Activated naive CD4-positive, alpha-beta T cell treated with anti-CD3 and anti-CD28 coated beads, Interleukin-2, amount 50 U/mL, for 72 hours (primary cell): ENCODE results near the gene EFNA3. TPM values are rescaled to one million over a fixed set of nuclear protein-coding genes. Genes with fewer than 3 reads are reported as not detected.

Experiments
- ATAC-seq, 2 donors: fragments of 150-1000 bp; cut with Tn5 transposase; 2 replicates each; pipeline ENCODE4 v1.10.0; 2021; ENCODE audit warnings: mild to moderate bottlenecking in 2 of 2, moderate library complexity in 2 of 2
- DNase-seq, 2 donors: peaks; one replicate each; pipeline ENCODE4 v3.0.0; 2021 to 2022; ENCODE audit warnings: low spot score in 2 of 2
- H3K27ac Mint-ChIP-seq, 2 donors: one replicate each; pipeline ENCODE4 v1.8.0; 2022; ENCODE audit warnings: mild to moderate bottlenecking in 2 of 2, mixed read lengths in 2 of 2
- H3K36me3 Mint-ChIP-seq, 2 donors: one replicate each; pipeline ENCODE4 v1.8.0; 2022; ENCODE audit warnings: mixed read lengths in 2 of 2
- H3K9me3 Mint-ChIP-seq, 2 donors: one replicate each; pipeline ENCODE4 v1.8.0; 2022; ENCODE audit warnings: mixed read lengths in 2 of 2
- total RNA-seq, 2 donors: library from RNA; stranded (reverse); gene quantifications; one replicate each; pipeline ENCODE4 v1.2.3, GENCODE V29; 2022

The EFNA3 gene
- total RNA-seq: 10 to 100 TPM in 1 of 2 donors, 1 to 10 TPM in 1; 1.7 to 12.6 TPM

GRCh38 chr1:155078469-155079209 lies at the start of gene EFNA3:
EFNA3 (plus strand) TSS chr1:155078837; CDS start chr1:155078942, 105 bp downstream.
- ATAC-seq: peak; percentile 16 to 57
- Mint-ChIP-seq H3K9me3 (no peaks in the 10 kb centered on the region), H3K36me3 (peaks cover 6% of the 10 kb centered on the region in 2 donors), H3K27ac (no peak within 1 kb of the TSS)
- peak in 1 of 2 donors; percentile 80 for DNase-seq

GRCh38 chr1:155029513-155030242 lies 49.0 kb upstream of the EFNA3 start:
- Mint-ChIP-seq H3K27ac (no peak overlapping the region), H3K36me3 (no peaks in the 10 kb centered on the region), H3K9me3 (no peaks in the 10 kb centered on the region)
- DNase-seq (no peak), ATAC-seq (no peak)

- H3K9me3 Mint-ChIP-seq: no peaks in the 10 kb centered on the region
- DNase-seq: no peak
- H3K27ac Mint-ChIP-seq: no peak overlapping the region
- H3K36me3 Mint-ChIP-seq: no peaks in the 10 kb centered on the region
- no peak for ATAC-seq
Measured at GRCh38 chr1:155030243-155030795, 48.3 kb upstream of the EFNA3 start.

- no peaks in the 10 kb centered on the region for H3K9me3 Mint-ChIP-seq
- DNase-seq (no peak), ATAC-seq (no peak)
- H3K36me3 Mint-ChIP-seq: no peaks in the 10 kb centered on the region
- no peak overlapping the region for H3K27ac Mint-ChIP-seq
Measured at GRCh38 chr1:155030899-155031298, 47.7 kb upstream of the EFNA3 start.

GRCh38 chr1:155032886-155033285 lies 45.8 kb upstream of the EFNA3 start:
- no peaks in the 10 kb centered on the region for H3K36me3 Mint-ChIP-seq
- no peak for ATAC-seq
- no peaks in the 10 kb centered on the region for H3K9me3 Mint-ChIP-seq
- DNase-seq: no peak
- no peak overlapping the region for H3K27ac Mint-ChIP-seq

GRCh38 chr1:155033524-155033923 lies 45.1 kb upstream of the EFNA3 start, which contains the start of the genes DCST1 and DCST2:
DCST1 (plus strand) TSS chr1:155033824; CDS start chr1:155034037, 213 bp downstream.
DCST2 (minus strand) TSS chr1:155033781; CDS start chr1:155033701, 80 bp downstream.
- DNase-seq: no peak
- no peak within 1 kb of the TSS for H3K27ac Mint-ChIP-seq
- ATAC-seq: no peak

GRCh38 chr1:155034318-155035208 lies 44.1 kb upstream of the EFNA3 start:
- Mint-ChIP-seq H3K36me3 (no peaks in the 10 kb centered on the region), H3K9me3 (no peaks in the 10 kb centered on the region), H3K27ac (no peak overlapping the region)
- ATAC-seq (no peak), DNase-seq (no peak)

More at GRCh38 chr1:155033524-155033923, 45.1 kb upstream of the EFNA3 start, which contains the start of the genes DCST1 and DCST2:
- no peaks in the 10 kb centered on the region for H3K36me3 Mint-ChIP-seq
- H3K9me3 Mint-ChIP-seq: no peaks in the 10 kb centered on the region

GRCh38 chr1:155035936-155036335 lies 42.7 kb upstream of the EFNA3 start:
- Mint-ChIP-seq H3K36me3 (no peaks in the 10 kb centered on the region), H3K27ac (no peak overlapping the region), H3K9me3 (no peaks in the 10 kb centered on the region)
- DNase-seq (no peak), ATAC-seq (no peak)

- H3K9me3 Mint-ChIP-seq: no peaks in the 10 kb centered on the region
- ATAC-seq (no peak), DNase-seq (no peak)
- H3K36me3 Mint-ChIP-seq: no peaks in the 10 kb centered on the region
- H3K27ac Mint-ChIP-seq: no peak overlapping the region
Measured at GRCh38 chr1:155037043-155037442, 41.6 kb upstream of the EFNA3 start.

GRCh38 chr1:155037851-155038441 lies 40.7 kb upstream of the EFNA3 start:
- Mint-ChIP-seq H3K36me3 (no peaks in the 10 kb centered on the region), H3K9me3 (no peaks in the 10 kb centered on the region), H3K27ac (no peak overlapping the region)
- no peak for DNase-seq
- no peak for ATAC-seq

GRCh38 chr1:155038602-155039307 lies 39.9 kb upstream of the EFNA3 start:
- DNase-seq: no peak
- no peak for ATAC-seq
- Mint-ChIP-seq H3K9me3 (no peaks in the 10 kb centered on the region), H3K27ac (no peak overlapping the region), H3K36me3 (no peaks in the 10 kb centered on the region)

GRCh38 chr1:155039308-155039669 lies 39.3 kb upstream of the EFNA3 start:
- ATAC-seq: no peak
- Mint-ChIP-seq H3K36me3 (no peaks in the 10 kb centered on the region), H3K27ac (no peak overlapping the region), H3K9me3 (no peaks in the 10 kb centered on the region)
- DNase-seq: no peak

- Mint-ChIP-seq H3K36me3 (no peaks in the 10 kb centered on the region), H3K9me3 (no peaks in the 10 kb centered on the region), H3K27ac (no peak overlapping the region)
- ATAC-seq (no peak), DNase-seq (no peak)
Measured at GRCh38 chr1:155040358-155041093, 38.1 kb upstream of the EFNA3 start.

- Mint-ChIP-seq H3K36me3 (no peaks in the 10 kb centered on the region), H3K9me3 (no peaks in the 10 kb centered on the region), H3K27ac (peak overlapping the region in 1 of 2 donors; percentile 18)
- DNase-seq: no peak
- no peak for ATAC-seq
Measured at GRCh38 chr1:155042789-155043188, 35.8 kb upstream of the EFNA3 start.

GRCh38 chr1:155043301-155043702 lies 35.3 kb upstream of the EFNA3 start:
- DNase-seq (no peak), ATAC-seq (no peak)
- Mint-ChIP-seq H3K9me3 (no peaks in the 10 kb centered on the region), H3K36me3 (no peaks in the 10 kb centered on the region), H3K27ac (no peak overlapping the region)
